K562 (cell line): ENCODE results near the gene ZDHHC5. TPM values are rescaled to one million over a fixed set of nuclear protein-coding genes. Genes with fewer than 3 reads are reported as not detected.

ENCODE experiments used
- ARID1B ChIP-seq: fragments of 450-650 bp; IDR thresholded peaks from 2 replicates; pipeline ENCODE4 v1.6.1; 2016; ENCODE audit warnings: antibody characterized with exemption, mild to moderate bottlenecking, inconsistent platforms
- CSDE1 ChIP-seq, 2 experiments: fragments of 450-650 bp; IDR thresholded peaks; 2 replicates each; pipeline ENCODE4 v1.6.1; 2016; ENCODE audit warnings: mild to moderate bottlenecking in 1 of 2
- CXXC5 ChIP-seq: fragments of 250-450 bp; sonication (Bioruptor Pico); IDR thresholded peaks from 2 replicates; pipeline ENCODE4 v1.8.0; 2022; ENCODE audit warnings: inconsistent platforms, mild to moderate bottlenecking, moderate library complexity
- ELF4 ChIP-seq: fragments of 450-650 bp; formaldehyde crosslinking; IDR thresholded peaks from 2 replicates; pipeline ENCODE4 v1.4.0; 2022; ENCODE audit warnings: missing genetic modification characterization
- HIVEP1 ChIP-seq: fragments of 250-450 bp; sonication (Bioruptor Pico); IDR thresholded peaks from 2 replicates; pipeline ENCODE4 v1.4.0; 2020; ENCODE audit warnings: mild to moderate bottlenecking
- HMGN3 ChIP-seq: IDR thresholded peaks from 2 replicates; pipeline ENCODE4 v1.6.1; 2011; ENCODE audit warnings: borderline replicate concordance, low read depth, mild to moderate bottlenecking, mixed read lengths, low read length; ENCODE audit not compliant: insufficient read length; ENCODE audit errors: extremely low read depth
- IRF2 ChIP-seq: sonication (generic); formaldehyde crosslinking; IDR thresholded peaks from 2 replicates; pipeline ENCODE4 v1.8.1; 2022; ENCODE audit warnings: mild to moderate bottlenecking, missing genetic modification reagents
- KAT7 ChIP-seq: sonication (generic); formaldehyde crosslinking; IDR thresholded peaks from 2 replicates; pipeline ENCODE4 v1.8.0; 2022; ENCODE audit warnings: missing genetic modification reagents, mild to moderate bottlenecking, borderline replicate concordance
- MED1 ChIP-seq: sonication (generic); formaldehyde crosslinking; IDR thresholded peaks from 2 replicates; pipeline ENCODE4 v1.8.1; 2023; ENCODE audit warnings: missing genetic modification reagents, borderline replicate concordance
- NCOR1 ChIP-seq: fragments of 450-650 bp; IDR thresholded peaks from 2 replicates; pipeline ENCODE4 v1.6.1; 2016; ENCODE audit warnings: mild to moderate bottlenecking, moderate library complexity
- NR4A1 ChIP-seq, 2 experiments: fragments of 250-450 bp in 1 of 2; fragments of 450-650 bp in 1 of 2; sonication (Bioruptor Pico) in 1 of 2; IDR thresholded peaks; 2 replicates each; pipeline versions ENCODE4 v1.4.0 to v1.6.1; 2016 to 2020; ENCODE audit warnings: mild to moderate bottlenecking in 2 of 2, missing compliant biosample characterization in 1 of 2, missing genetic modification characterization in 1 of 2, moderate library complexity in 1 of 2
- PML ChIP-seq: IDR thresholded peaks from 2 replicates; pipeline ENCODE4 v1.6.1; 2012; ENCODE audit warnings: low read length, inconsistent platforms
- POLR2H ChIP-seq: IDR thresholded peaks from 2 replicates; pipeline ENCODE4 v1.6.1; 2016; ENCODE audit warnings: missing genetic modification characterization, low read depth, mild to moderate bottlenecking, control low read depth, missing compliant biosample characterization, moderate library complexity
- PTRF ChIP-seq: fragments of 450-650 bp; IDR thresholded peaks from 2 replicates; pipeline ENCODE4 v1.6.1; 2016; ENCODE audit warnings: mild to moderate bottlenecking, missing genetic modification characterization, missing compliant biosample characterization
- RBM34 ChIP-seq: fragments of 200-400 bp; formaldehyde crosslinking; IDR thresholded peaks from 2 replicates; pipeline ENCODE4 v1.6.1; 2018; ENCODE audit warnings: low read length, borderline replicate concordance; ENCODE audit not compliant: insufficient read depth
- RFX1 ChIP-seq: fragments of 450-650 bp; IDR thresholded peaks from 2 replicates; pipeline ENCODE4 v1.6.1; 2016; ENCODE audit warnings: mild to moderate bottlenecking, moderate library complexity
- SP2 ChIP-seq: IDR thresholded peaks from 2 replicates; pipeline ENCODE4 v1.6.1; 2011; ENCODE audit warnings: mild to moderate bottlenecking, low read depth, low read length, moderate library complexity; ENCODE audit not compliant: poor library complexity, severe bottlenecking; ENCODE audit errors: extremely low read depth
- TAF7 ChIP-seq: fragments of 450-650 bp; IDR thresholded peaks from 2 replicates; pipeline ENCODE4 v1.6.1; 2016; ENCODE audit warnings: missing genetic modification characterization, missing compliant biosample characterization
- ZNF121 ChIP-seq: sonication (generic); formaldehyde crosslinking; conservative IDR thresholded peaks from 2 replicates; pipeline ENCODE4 v1.8.0; 2022; ENCODE audit warnings: missing genetic modification reagents
- ZNF224 ChIP-seq: sonication (generic); formaldehyde crosslinking; IDR thresholded peaks from 2 replicates; pipeline ENCODE4 v1.8.0; 2022; ENCODE audit warnings: mild to moderate bottlenecking, missing genetic modification reagents
- ZNF778 ChIP-seq: fragments of 450-650 bp; formaldehyde crosslinking; IDR thresholded peaks from 2 replicates; pipeline ENCODE4 v1.4.0; 2020; ENCODE audit warnings: mild to moderate bottlenecking, moderate library complexity
- polyA plus RNA-seq, 8 experiments: library from polyadenylated mRNA; depleted of rRNA in 4 of 8; stranded (reverse) in 5 of 8; unstranded in 3 of 8; fragments of >200 nt; fragmentation: Nextera tagmentation in 2 of 8; fragmentation: Illumina TruSeq in 1 of 8; extraction: Ambion mirVana in 2 of 8; extraction: Trizol in 1 of 8; gene quantifications; 2 replicates each; pipeline versions ENCODE4 v1.2.1 to v1.2.3, GENCODE V29; 2011 to 2014; ENCODE audit warnings: inconsistent platforms in 1 of 8, missing spikeins in 1 of 8
- total RNA-seq, 7 experiments: library from RNA; depleted of rRNA in 6 of 7; stranded (reverse); fragments of >200 nt in 6 of 7; fragmentation: Illumina TruSeq in 2 of 7; extraction: Trizol in 2 of 7; gene quantifications; 2 replicates each; pipeline versions ENCODE4 v1.2.1 to v1.2.3, GENCODE V29; 2011 to 2021; ENCODE audit warnings: low replicate concordance in 1 of 7
- TF ChIP-seq, protein P1 (sequence below): fragments of 450-650 bp; formaldehyde crosslinking; IDR thresholded peaks from 2 replicates; pipeline ENCODE4 v1.4.0; 2020; ENCODE audit warnings: mild to moderate bottlenecking, mixed read lengths
- TF ChIP-seq, protein P2 (sequence below): fragments of 200-800 bp; sonication (Bioruptor generic); IDR thresholded peaks from 2 replicates; pipeline ENCODE4 v1.6.1; 2017; ENCODE audit warnings: missing genetic modification characterization, missing compliant biosample characterization
- TF ChIP-seq, protein P3 (sequence below): fragments of 450-650 bp; conservative IDR thresholded peaks from 2 replicates; pipeline ENCODE4 v1.6.1; 2016; ENCODE audit warnings: missing genetic modification characterization, low read depth, mild to moderate bottlenecking, missing compliant biosample characterization, moderate library complexity

ZDHHC5 gene
- total and polyA plus RNA-seq, 9 of the 15 experiments (the other 6 are each of a cell fraction or from before 2014, with no cell fraction given): 3.8 to 64.2 (median 35.9) TPM

DNA sequence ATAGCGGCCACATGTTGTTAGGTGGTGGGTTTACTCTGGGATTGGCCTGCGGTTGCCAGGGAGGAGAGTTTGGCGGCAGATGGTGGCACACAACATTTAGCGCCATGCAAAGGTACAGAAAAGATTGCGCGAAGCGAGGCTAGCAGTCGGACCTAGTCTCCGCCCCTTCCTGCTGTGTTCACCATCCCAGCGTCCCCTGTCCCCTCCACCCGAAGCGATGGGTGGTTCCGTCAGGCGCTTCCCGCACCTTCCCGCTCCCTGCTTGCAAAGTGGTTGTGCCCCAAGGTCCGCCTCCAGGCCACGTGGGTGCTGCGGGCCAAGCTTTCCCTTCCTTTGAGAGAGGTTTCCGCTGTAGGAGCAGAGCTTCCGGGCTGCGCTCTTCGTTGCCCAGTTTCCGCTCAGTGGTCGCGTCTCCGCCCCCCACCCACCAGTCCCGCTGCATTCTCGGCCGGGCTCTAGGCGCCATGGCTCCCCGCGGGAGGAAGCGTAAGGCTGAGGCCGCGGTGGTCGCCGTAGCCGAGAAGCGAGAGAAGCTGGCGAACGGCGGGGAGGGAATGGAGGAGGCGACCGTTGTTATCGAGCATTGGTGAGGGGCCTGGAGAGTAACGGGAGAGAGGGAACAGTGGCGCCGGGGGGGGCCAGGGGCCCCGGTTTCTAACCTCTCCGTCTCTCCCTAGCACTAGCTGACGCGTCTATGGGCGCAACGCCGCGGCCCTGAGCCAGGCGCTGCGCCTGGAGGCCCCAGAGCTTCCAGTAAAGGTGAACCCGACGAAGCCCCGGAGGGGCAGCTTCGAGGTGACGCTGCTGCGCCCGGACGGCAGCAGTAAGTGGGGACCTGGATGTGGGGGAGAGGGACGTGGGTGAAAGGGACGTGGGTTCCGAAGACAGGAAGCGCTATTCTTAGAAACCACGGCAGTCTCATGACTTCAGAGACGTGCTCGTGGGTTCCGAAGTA, 73.5 kb downstream of the ZDHHC5 start, which contains the start of gene SELENOH (continued):
- TF ChIP-seq TAF7 (tag): peak; percentile 57
- TF ChIP-seq RFX1: no peak
- no peak for TF ChIP-seq PTRF (tag)
- peak; percentile 68 for TF ChIP-seq PML
- TF ChIP-seq MED1: no peak
- TF ChIP-seq, protein P1, sequence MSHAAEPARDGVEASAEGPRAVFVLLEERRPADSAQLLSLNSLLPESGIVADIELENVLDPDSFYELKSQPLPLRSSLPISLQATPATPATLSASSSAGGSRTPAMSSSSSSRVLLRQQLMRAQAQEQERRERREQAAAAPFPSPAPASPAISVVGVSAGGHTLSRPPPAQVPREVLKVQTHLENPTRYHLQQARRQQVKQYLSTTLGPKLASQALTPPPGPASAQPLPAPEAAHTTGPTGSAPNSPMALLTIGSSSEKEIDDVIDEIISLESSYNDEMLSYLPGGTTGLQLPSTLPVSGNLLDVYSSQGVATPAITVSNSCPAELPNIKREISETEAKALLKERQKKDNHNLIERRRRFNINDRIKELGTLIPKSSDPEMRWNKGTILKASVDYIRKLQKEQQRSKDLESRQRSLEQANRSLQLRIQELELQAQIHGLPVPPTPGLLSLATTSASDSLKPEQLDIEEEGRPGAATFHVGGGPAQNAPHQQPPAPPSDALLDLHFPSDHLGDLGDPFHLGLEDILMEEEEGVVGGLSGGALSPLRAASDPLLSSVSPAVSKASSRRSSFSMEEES (CRISPR knock-in tag): peak; percentile 51
- peak; percentile 28; the same call in 1 of the 2 replicates for TF ChIP-seq ELF4
- peak; percentile 66 for TF ChIP-seq ZNF121
- peak; percentile 96 for TF ChIP-seq CXXC5
- TF ChIP-seq IRF2 (CRISPR knock-in tag): no peak
- TF ChIP-seq ARID1B: peak; percentile 60
- no peak for TF ChIP-seq CSDE1 (IDR thresholded peaks at IDR 0.05)
- no peak for TF ChIP-seq HIVEP1 (CRISPR knock-in tag)
- TF ChIP-seq HMGN3: peak; percentile 93
- TF ChIP-seq, protein P2, sequence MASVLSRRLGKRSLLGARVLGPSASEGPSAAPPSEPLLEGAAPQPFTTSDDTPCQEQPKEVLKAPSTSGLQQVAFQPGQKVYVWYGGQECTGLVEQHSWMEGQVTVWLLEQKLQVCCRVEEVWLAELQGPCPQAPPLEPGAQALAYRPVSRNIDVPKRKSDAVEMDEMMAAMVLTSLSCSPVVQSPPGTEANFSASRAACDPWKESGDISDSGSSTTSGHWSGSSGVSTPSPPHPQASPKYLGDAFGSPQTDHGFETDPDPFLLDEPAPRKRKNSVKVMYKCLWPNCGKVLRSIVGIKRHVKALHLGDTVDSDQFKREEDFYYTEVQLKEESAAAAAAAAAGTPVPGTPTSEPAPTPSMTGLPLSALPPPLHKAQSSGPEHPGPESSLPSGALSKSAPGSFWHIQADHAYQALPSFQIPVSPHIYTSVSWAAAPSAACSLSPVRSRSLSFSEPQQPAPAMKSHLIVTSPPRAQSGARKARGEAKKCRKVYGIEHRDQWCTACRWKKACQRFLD (CRISPR knock-in tag): peak; percentile 88
- TF ChIP-seq KAT7: peak; percentile 79; the same call in 1 of the 2 replicates
- TF ChIP-seq POLR2H: peak; percentile 88
- TF ChIP-seq, protein P3, sequence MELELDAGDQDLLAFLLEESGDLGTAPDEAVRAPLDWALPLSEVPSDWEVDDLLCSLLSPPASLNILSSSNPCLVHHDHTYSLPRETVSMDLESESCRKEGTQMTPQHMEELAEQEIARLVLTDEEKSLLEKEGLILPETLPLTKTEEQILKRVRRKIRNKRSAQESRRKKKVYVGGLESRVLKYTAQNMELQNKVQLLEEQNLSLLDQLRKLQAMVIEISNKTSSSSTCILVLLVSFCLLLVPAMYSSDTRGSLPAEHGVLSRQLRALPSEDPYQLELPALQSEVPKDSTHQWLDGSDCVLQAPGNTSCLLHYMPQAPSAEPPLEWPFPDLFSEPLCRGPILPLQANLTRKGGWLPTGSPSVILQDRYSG (tag): 0 out of 2 replicates have a peak, but pooled peaks have one; percentile 25
- peak; percentile 51; the same call in 1 of the 2 replicates for TF ChIP-seq ZNF224 (CRISPR knock-in tag)
- TF ChIP-seq SP2: no peak
- no peak for TF ChIP-seq ZNF778
- TF ChIP-seq NCOR1: peak; percentile 65; the same call in 1 of the 2 replicates
- TF ChIP-seq NR4A1 (CRISPR knock-in tag; IDR thresholded peaks at IDR 0.05): no peak; the same call in 1 of the 2 replicates
- peak; percentile 31; the same call in 1 of the 2 replicates for TF ChIP-seq NR4A1 (tag; IDR thresholded peaks at IDR 0.05)
- TF ChIP-seq RBM34: no peak
